Mammary epithelial cell (primary cell): Measurements from ENCODE around the gene WDTC1.

Experiments used
- CTCF ChIP-seq, 2 donors: IDR thresholded peaks in 1 of 2; conservative IDR thresholded peaks in 1 of 2; 2 replicates each; pipeline ENCODE4 v1.5.1; 2011 to 2012; ENCODE audit warnings: inconsistent platforms in 2 of 2, low read length in 2 of 2, mild to moderate bottlenecking in 2 of 2, control low read depth in 1 of 2, low read depth in 1 of 2; ENCODE audit not compliant: insufficient read depth in 1 of 2; ENCODE audit errors: extremely low read depth in 1 of 2
- EZH2 ChIP-seq: IDR thresholded peaks from 2 replicates; pipeline ENCODE4 v1.6.1; 2012; ENCODE audit warnings: low read length, inconsistent platforms, borderline replicate concordance

GRCh38 chr1:27350663-27351540 is 116.5 kb downstream of the WDTC1 start:
- TF ChIP-seq CTCF (conservative IDR thresholded peaks at IDR 0.05 in 1 of 2, IDR thresholded peaks at IDR 0.05 in 1 of 2; ENCODE audit: extremely low read depth in 1 of 2, insufficient read depth in 1 of 2, low read depth in 1 of 2, low read length in 2 of 2) (no peak), EZH2 (no peak)
